HG02973 (cell line): ENCODE measurements around the gene TGFBR1.
"Not testable (repeated sequence)": the region's sequence is repeated elsewhere in the genome, so short reads cannot be mapped to it uniquely, and the experiment has no call there.

Experiments used
- ATAC-seq: cut with Tn5 transposase; IDR thresholded peaks from one replicate; pipeline ENCODE4 v1.9.1; 2021; ENCODE audit warnings: moderate library complexity; ENCODE audit not compliant: unreplicated experiment

Gene TGFBR1

DNA sequence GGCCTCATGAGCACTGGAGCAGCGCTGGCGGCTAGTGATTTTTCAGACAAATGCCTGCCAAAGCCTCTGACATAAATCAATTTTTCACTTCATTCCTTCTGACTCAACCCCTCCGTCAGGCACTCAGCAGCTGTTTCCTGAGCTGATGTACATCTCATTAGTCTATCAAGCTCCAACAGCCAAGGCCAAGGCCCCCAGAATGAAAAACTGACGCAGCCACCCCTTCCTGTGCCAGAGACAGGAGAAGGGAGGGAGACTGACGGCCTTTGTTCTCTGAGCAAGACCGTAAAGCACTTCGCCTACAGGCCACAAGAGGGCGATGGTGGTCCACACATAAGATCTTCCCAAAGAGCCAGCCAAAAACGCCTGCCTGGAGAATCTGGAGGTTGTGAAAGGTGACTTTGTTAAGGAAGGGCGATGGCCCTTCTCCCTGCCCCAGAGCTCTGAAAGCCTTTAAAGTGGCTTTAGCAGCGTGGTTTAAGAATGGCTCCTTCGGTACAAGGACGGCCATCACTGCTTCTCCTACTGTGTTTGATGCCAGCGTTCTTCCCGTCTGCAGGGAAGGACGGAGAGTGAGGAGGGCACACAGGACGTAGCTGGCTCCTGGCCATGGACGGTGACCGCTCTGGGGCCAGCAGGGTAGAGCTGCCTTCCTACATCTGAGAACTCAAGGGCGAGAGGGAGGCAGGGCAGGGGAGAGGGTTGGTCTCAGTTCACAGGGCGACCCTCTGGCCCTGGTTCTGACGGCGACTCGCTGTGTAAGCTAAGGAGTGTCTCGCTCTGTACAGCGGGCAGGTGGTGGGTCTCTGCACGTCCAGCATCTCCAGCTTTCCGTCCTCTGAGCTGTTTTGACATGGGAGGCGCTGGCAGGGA, 79.8 kb downstream of the TGFBR1 start:
- ATAC-seq: peak; percentile 45

DNA sequence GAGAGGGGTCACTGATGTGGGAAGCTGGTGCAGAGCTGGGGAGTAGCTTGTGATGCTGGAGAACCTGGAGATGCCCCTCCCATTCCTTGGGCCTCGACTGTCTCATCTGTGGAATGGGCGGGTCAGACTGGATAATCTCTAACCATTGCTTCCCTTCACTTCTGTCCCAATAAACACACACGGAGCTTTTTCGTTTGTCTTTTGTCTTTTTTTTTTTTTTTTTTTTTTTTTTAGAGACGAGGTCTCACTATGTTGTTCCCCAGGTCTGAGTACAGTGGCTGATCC, 80.4 kb downstream of the TGFBR1 start:
- ATAC-seq: no peak

DNA sequence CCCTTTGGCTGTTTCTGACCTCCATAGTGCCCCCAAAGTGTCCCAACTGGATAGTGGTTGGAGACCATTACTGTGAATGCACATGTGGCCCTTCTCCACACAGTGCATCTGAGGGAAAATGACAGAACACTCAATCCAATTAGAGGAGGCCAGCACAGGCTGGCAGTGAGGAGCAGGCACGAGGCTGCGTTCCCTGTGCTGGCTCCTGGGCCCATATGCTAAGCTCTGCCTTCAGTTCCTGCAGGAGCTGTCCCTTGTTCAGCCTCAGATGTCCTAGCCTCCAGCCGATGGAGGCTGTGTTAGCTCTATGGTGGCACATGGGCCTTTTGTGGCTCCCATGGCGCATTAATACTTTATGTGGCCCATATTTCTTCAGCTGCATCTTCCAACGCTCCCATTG, 81.0 kb downstream of the TGFBR1 start:
- no peak for ATAC-seq

GRCh38 chr9:99187311-99187710, 82.4 kb downstream of the TGFBR1 start:
- no peak for ATAC-seq

DNA sequence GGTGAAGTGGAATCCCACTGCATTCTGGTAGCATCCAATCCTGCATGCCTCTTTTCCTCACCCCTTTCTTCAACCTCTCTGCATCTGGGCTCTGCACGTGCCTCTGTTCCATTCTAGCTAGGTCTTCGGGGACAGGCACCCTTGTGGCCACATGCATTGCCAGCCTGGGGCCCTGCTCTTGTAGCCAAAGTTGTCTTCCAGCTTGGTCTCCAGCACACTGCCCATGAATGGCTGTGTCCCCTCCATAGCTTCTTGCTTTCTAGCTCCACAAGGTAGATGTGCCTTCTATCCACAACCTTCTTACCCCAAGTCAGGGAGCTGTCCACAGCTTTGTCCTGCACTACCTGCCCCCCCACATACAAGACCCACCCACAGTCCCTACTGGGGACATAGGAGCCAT, 84.3 kb downstream of the TGFBR1 start:
- no peak for ATAC-seq

GRCh38 chr9:99189887-99190596, 85.1 kb downstream of the TGFBR1 start:
- ATAC-seq: no peak

GRCh38 chr9:99190597-99191283, 85.8 kb downstream of the TGFBR1 start:
- ATAC-seq: no peak

DNA sequence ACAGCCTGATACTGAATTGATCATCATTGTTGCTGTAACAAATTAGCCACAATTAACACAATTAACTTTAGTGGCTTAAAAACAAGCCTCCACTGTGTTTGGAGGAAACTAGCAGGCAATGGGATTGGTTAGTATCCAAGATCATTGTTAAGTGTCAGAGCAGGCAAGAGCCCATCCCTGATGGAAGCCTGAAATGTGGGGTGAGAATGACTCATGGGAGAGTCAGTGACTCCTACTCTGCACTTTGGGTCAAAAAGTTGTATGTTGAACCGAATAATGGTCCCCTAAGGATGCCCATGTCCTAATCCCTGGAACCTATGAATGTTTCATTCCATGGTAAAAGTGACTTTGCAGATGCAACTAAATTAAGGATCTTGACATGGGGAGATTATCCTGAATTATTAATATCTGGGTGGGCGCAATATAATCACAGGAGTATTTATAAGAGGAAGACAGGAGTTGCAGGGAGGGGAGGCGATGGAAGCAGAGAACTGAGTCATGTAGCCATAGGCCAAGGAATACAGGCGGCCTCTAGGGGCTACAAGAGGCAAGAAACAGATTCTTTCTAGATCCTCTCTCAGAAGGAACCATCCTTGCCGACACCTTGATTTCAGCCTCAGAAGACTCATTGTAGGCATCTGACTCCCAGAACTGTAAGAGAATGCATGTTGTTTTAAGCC, 88.0 kb downstream of the TGFBR1 start:
- no peak for ATAC-seq

DNA sequence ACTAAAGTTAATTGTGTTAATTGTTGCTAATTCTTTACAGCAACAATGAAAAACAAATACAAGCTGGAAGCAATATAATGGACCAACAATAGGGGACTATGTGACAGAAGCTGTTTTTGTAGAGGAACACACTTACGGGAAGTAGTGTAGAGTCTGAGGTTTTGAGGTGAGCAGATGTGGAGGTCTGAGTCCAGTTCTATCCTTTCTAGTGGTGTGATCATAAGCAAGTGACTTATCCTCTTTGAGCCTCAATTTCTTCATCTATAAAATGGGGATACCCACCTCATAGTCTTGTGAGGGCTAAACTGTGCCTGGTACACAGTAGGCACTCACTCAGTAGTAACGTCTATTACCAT, 88.5 kb downstream of the TGFBR1 start:
- ATAC-seq: no peak

GRCh38 chr9:99196484-99196883, 91.6 kb downstream of the TGFBR1 start:
- not testable (repeated sequence) for ATAC-seq

DNA sequence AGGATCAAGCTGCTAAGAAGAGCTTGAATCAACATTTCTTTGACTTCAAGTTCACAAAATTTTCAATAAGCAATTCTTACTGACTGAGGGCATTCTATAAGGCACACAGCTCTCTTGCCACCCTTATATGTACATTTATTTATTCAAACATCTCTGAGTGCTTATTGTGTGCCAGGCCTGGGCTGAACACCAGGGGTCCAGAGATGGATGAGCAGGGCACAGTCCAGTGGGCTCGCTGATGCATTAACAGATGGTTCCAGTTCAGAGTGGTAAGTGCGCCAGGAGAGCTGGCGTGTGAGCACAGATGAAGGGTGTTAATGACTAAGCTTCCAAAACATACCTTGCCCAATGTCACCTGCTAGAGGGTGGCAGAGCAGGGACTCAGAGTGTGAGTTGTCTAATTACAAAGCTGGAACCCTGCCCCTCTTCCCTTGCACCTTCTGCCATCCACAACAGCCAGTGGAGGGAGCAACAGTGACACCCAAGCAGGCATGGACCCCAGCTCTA, 92.3 kb downstream of the TGFBR1 start:
- ATAC-seq: no peak

DNA sequence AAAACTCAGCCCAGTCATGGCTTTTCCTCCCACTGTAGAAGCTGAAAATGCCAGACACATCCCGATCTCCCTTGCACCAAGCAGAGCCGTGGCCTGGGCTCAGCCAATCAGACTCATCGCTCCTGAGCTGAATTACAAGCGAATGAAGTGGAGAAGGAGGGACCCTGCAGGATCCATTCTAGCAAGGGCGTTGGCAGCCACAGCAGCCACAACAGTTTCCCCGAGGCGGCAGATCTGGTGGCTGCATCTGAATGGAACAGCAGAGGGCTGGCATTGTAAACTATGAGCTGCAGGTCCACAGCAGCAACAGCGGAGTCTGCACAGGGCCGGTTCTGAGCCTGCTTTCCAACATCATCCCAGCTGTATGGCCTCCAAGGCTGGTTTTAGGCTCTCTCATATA, 93.1 kb downstream of the TGFBR1 start:
- no peak for ATAC-seq

DNA sequence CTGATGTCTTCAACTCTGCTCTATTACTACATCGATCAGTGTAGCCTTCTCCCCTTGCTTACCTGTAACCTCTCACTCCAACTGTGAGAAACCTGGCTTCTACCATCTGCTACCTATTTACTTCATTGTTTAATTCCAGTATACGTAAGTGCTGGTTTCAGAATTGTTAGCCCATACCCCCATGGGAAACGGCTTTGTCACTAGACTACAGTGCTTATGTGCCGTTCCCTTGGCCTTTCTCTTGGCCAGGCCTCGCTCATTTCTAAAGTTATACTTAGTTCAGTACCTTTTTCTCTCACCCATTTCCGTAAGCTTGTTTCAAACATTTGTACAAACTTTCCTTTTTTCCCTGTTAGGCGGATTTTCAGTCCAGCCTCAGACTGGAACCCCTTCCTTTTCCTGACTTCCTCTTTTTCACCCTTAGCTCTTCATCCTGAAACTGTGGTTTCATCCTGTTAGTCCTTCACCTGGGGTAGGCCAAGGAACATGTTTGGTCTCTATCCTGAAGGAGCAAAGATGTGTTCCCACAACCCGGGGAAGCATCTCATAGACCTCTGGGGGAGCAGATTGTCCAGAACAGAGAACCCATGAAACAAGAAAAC, 95.1 kb downstream of the TGFBR1 start:
- ATAC-seq: peak; percentile 51

DNA sequence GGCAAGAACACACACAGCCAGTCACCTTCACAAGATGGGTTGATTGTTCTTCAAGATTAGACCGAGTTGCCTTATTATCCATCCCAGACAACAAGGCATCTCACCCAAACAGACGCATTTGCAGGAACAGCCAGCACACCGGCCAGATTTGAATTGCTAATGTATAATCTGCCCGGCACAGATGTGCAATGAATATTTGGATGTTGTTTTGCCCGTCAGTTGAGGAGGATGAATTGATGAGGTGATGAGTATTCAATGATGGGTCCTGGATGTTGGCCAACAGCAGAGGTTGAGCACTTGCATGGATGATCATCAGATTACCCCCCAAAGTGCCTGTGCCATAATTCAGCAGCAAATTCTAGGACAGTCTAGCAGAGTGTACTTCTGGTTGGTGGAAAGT, 96.7 kb downstream of the TGFBR1 start:
- no peak for ATAC-seq
